ENCODE measurements around the gene SAXO1.

The SAXO1 gene

DNA sequence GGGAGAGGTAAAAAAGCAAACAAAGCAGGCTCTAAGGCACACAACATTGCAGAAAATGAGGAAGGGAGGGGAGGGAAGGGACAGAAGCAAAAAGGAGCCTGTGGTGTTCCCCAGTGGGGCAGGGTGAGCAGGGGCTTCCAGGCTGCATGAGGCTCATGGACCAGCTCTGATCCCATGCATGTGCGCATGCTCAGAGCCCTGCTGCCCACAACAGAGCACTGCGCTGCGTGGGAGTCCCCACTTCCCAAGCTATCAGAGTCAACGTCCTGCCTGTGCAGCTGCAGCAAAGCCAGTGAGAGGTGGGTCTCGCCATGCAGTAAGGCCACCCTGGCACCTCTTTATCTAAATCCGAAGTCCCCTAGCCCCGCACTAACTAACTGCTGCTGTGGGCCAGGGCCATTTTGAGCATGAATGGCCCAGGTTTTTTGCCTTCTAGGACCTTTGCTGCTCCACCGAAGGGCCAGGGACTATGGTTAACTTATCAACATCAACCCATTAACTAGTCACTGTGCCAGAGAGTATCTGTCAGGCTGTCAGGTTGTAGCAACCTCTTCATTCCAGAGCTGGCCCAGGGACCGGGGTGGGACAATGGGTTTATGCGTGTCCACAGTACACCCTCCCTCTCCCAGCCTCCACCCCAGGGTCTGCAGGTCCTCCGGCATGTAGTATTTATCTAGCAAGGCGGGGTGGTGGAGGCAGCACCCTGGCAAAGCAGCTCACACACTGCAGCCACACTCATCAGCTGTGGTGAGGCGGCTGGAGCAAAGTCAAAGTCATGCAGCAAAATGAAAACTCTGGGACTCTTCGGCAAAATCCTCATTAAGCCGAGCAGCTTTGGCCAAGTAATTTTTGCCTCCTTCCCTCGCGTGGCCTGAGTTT is 123.6 kb downstream of the SAXO1 start:
- FAIRE-seq, result no peak

GRCh38 chr9:18907927-18908625 is 124.9 kb downstream of the SAXO1 start:
- FAIRE-seq, result no peak

- FAIRE-seq, result no peak
These were observed 126.2 kb downstream of the SAXO1 start for GRCh38 chr9:18906656-18907395.

GRCh38 chr9:18905883-18906629 is 127.0 kb downstream of the SAXO1 start:
- no peak for FAIRE-seq

- no peak for FAIRE-seq
These were observed 127.8 kb downstream of the SAXO1 start for GRCh38 chr9:18905028-18905882.

DNA sequence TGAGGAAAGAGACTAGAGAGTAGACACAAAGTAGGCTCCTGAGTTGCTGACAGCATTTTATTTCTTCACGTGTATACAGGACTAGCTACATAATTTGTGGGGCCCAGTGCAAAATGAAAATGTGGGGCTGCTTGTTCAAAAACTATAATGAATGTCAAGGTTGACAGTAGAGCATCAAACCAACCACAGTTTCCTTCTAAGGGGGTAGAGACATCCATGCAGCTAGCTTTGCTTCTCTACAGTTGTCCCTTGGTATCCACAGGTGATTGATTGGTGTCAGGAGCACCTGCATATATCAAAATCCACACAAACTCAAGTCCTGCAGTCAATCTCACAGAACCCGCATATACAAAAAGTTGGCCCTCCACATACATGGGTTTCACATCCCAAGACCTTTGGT is 129.6 kb downstream of the SAXO1 start:
- FAIRE-seq, result no peak

- no peak for FAIRE-seq
These were observed 136.4 kb downstream of the SAXO1 start for GRCh38 chr9:18896531-18897179.

GRCh38 chr9:18896004-18896403 is 137.0 kb downstream of the SAXO1 start:
- no peak for FAIRE-seq

DNA sequence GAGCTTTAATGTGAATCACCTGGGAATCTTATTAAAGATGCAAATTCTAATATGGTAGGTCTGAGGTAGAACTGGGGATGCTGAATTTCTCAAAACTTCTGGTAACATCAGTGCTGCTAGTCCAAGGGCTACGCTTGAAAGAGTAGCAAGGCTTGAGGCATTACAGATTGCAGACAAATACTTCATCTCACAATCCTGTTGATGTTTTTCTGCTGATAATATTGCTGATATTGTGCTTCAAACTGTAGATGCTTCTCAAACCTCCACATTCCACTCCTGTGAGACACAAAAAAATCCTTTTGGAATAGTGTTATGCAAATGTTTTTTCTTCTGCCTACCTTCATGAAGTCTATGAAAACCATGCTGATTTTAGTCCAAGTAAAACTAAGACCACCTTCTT is 139.5 kb downstream of the SAXO1 start:
- FAIRE-seq, result no peak

DNA sequence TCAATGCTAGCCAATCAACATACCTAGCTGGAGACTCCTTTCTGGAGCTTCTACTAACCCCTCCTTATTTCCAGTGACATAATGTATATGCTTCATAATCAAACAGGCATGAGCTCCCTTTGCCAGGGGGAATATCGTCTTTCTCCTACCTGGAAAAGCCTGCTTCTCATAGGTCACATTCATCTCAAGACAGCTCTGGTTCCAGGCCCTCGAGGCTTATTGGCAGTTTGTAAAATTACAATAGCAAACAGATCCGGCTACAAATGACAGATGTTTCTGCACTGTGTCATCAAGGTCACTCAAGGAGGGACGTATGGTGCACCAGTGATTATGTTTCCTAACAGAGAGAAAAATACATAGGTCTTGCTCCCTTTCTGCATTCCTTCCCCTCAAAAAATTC is 140.0 kb downstream of the SAXO1 start:
- no peak for FAIRE-seq

GRCh38 chr9:18891946-18892670 is 140.9 kb downstream of the SAXO1 start:
- no peak for FAIRE-seq

DNA sequence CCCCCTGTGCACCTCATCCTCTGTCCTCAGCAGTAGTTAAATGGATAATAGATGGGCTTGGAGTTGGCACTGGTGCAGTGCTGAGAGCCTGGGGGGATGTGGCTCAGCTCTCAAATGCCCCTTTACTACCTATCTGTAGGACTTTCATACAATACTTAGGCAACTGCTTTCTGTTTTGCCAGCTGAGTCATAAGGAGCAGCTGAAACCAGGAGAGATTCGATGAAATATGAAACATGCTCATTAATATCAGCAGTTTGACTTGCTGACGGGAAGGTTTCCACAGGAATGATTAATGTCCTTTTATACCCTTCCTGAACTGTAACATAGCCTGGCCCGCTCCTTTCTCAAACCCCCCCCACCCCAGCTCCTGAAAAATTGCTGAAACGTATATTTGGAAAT is 142.6 kb downstream of the SAXO1 start:
- FAIRE-seq, result no peak

- FAIRE-seq, result no peak
These were observed 143.5 kb downstream of the SAXO1 start for GRCh38 chr9:18889550-18889949.

DNA sequence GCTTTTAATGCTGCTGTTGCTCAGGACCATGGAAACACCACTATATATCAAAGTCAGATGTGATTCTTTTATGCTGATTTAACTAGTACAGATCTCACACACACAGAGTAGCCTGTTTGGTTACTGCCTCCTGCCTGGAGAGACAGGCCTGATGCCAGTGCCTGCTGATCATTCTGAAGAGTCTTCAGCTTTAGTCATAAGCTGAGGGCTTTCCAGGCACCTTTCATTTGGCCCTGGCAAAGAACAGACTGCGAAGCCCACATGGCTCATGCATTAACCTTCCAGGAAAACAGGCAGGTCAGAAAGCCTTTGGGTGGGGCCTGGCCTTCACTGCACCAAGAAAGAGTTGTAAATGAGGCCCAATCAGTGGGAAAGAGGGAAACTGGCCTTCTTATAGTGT is 144.7 kb downstream of the SAXO1 start:
- no peak for FAIRE-seq

- no peak for FAIRE-seq
These were observed 145.5 kb downstream of the SAXO1 start for GRCh38 chr9:18887546-18887945.

DNA sequence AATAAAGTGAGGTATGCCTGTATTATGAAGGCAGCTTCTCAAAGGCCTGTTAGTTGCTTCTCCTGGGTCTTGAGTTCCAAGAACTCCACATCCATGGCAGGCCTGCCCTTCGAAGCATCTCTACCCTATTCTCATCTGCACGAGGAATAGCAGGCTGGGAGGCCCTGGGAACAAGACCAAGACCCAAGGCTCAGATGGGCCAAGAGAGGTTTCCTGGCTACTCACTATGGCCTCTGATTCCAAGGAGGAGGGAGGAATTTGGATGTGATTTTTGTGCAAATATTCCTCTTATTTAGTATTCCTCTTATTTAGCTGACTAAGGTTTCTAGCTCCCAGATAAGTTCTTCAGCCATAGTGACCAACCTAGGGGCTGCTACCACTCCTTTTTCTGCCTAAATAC is 151.3 kb downstream of the SAXO1 start:
- no peak for FAIRE-seq

DNA sequence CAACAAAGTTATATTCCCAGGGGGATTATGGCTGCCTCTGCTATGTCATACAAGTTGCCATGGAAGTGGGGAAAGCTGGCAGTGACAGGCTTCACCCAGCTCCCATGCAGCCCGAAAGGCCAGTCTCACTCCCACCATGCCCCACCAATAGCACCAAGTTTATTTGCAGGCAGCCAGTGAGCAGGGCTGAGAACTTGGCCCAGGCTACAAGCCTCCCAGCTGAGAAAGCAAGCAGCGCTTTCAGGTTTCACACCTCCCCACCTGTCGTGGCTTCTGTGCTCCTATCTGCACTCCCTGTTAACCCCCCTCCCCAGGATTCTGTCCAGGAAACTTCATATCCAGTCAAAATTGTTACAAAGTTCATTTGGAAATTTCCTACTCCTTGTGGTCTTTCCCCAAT is 155.0 kb downstream of the SAXO1 start:
- FAIRE-seq, result no peak
